Endothelial cell (in vitro differentiated cells): ENCODE data around the gene ZDHHC16. TPM values are rescaled to one million over a fixed set of nuclear protein-coding genes. Genes with fewer than 3 reads are reported as not detected.
A peak's percentile ranks its signal among the peaks of the same experiment; 100 is the strongest.

Experiments used
- DNase-seq: peaks from one replicate; pipeline ENCODE4 v3.0.0; 2021; ENCODE audit warnings: low spot score
- H3K27ac Mint-ChIP-seq: one replicate; pipeline ENCODE4 v1.8.0; 2021; ENCODE audit warnings: mixed read lengths, inconsistent platforms; ENCODE audit not compliant: unreplicated experiment
- H3K27me3 Mint-ChIP-seq: one replicate; pipeline ENCODE4 v1.8.0; 2021; ENCODE audit warnings: mild to moderate bottlenecking, moderate library complexity, mixed read lengths, inconsistent platforms; ENCODE audit not compliant: unreplicated experiment
- H3K36me3 Mint-ChIP-seq: one replicate; pipeline ENCODE4 v1.8.0; 2021; ENCODE audit warnings: mild to moderate bottlenecking, low read depth, mixed read lengths, inconsistent platforms; ENCODE audit not compliant: unreplicated experiment
- H3K4me1 Mint-ChIP-seq: one replicate; pipeline ENCODE4 v1.8.0; 2021; ENCODE audit warnings: mild to moderate bottlenecking, mixed read lengths, inconsistent platforms; ENCODE audit not compliant: unreplicated experiment
- H3K4me3 Mint-ChIP-seq: one replicate; pipeline ENCODE4 v1.8.0; 2021; ENCODE audit warnings: mild to moderate bottlenecking, mixed read lengths, inconsistent platforms; ENCODE audit not compliant: unreplicated experiment
- H3K9me3 Mint-ChIP-seq: one replicate; pipeline ENCODE4 v1.8.0; 2021; ENCODE audit warnings: mixed read lengths, inconsistent platforms; ENCODE audit not compliant: unreplicated experiment
- total RNA-seq: library from RNA; stranded (reverse); fragmentation: NEBNext Ultra II Directional; extraction: Animal tissue kit (Norgen Biotek cat#: 25700); gene quantifications from one replicate; pipeline ENCODE4 v1.2.1, GENCODE V29; 2021; ENCODE audit not compliant: unreplicated experiment
- TF ChIP-seq, protein P1 (sequence below): fragments of 200-600 bp; sonication (generic); IDR thresholded peaks from one replicate; pipeline ENCODE4 v1.5.0; 2021; ENCODE audit warnings: antibody characterized with exemption; ENCODE audit not compliant: unreplicated experiment

The ZDHHC16 gene
- total RNA-seq, 1 donor from 2014 or later = 45.0 TPM

DNA sequence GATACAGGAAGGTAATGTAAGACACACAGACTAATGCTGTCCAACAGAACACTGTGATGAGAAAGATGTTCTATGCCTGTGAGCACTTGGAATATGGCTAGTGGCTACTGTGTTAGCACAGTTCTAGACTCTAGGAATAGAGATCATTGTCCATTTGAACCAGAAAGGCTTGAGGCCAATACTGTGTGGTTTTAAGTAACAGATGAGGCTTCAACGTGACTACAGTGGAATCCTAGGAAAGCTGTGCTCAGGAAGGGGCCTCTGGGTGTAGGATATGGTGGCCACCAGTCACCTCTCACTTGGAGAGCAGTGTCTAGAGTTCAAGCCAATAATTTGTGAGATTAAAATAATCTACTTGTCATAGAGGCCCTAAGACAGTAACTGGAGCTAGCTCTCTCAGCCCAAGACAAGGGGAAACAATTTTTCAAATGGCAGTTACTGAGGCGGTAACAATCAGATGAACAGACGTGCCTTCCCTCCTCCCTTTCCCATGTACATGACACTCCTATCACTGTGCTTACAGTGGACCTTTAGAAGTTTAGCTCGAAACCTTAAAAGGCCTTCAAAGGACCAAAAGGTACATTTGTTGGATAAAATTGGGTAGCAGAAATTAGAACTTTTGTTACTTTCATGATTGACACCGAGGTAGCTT lies 10.2 kb downstream of the ZDHHC16 start:
- Mint-ChIP-seq H3K36me3 (peaks cover 73% of the 10 kb centered on the region), H3K9me3 (no peaks in the 10 kb centered on the region), H3K4me1 (no peaks in the 10 kb centered on the region), H3K27me3 (peaks cover 15% of the 10 kb centered on the region), H3K4me3 (peak overlapping the region; percentile 37), H3K27ac (no peak overlapping the region)
- DNase-seq = no peak
- TF ChIP-seq, protein P1, sequence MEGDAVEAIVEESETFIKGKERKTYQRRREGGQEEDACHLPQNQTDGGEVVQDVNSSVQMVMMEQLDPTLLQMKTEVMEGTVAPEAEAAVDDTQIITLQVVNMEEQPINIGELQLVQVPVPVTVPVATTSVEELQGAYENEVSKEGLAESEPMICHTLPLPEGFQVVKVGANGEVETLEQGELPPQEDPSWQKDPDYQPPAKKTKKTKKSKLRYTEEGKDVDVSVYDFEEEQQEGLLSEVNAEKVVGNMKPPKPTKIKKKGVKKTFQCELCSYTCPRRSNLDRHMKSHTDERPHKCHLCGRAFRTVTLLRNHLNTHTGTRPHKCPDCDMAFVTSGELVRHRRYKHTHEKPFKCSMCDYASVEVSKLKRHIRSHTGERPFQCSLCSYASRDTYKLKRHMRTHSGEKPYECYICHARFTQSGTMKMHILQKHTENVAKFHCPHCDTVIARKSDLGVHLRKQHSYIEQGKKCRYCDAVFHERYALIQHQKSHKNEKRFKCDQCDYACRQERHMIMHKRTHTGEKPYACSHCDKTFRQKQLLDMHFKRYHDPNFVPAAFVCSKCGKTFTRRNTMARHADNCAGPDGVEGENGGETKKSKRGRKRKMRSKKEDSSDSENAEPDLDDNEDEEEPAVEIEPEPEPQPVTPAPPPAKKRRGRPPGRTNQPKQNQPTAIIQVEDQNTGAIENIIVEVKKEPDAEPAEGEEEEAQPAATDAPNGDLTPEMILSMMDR = no peak

DNA sequence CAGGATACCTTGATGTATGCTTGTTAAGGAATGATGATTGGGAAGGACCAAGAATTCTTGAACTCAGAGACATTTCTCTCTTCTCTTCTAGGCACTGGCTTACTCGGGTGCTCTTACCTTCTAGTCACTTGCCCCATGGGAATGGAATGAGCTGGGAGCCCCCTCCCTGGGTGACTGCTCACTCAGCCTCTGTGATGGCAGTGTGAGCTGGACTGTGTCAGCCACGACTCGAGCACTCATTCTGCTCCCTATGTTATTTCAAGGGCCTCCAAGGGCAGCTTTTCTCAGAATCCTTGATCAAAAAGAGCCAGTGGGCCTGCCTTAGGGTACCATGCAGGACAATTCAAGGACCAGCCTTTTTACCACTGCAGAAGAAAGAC lies 10.7 kb downstream of the ZDHHC16 start:
- no peak overlapping the region for H3K27ac Mint-ChIP-seq
- H3K36me3 Mint-ChIP-seq = peaks cover 77% of the 10 kb centered on the region
- no peak for DNase-seq
- H3K4me1 Mint-ChIP-seq = no peaks in the 10 kb centered on the region
- TF ChIP-seq, protein P1 = no peak
- H3K9me3 Mint-ChIP-seq = no peaks in the 10 kb centered on the region
- no peak overlapping the region for H3K4me3 Mint-ChIP-seq
- peaks cover 14% of the 10 kb centered on the region for H3K27me3 Mint-ChIP-seq

DNA sequence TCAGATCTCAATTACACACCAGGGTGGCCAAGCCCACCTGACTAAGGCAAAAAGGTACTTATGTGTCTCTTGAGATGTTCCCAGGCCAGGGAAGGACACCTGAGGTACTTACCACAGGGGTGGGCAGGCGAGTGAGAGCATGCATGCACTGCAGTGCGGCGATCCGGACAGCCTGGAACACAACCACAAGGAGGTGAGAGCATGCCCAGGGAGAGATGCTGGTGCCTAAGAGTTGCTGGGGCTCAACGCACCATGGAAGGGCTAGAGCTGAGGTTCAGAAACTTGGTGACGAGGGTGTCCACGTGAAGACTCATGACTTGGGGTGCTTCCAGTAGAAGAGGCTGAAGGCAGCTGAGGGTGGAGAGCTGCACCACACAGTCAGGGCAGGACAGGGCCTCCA lies 13.1 kb downstream of the ZDHHC16 start:
- Mint-ChIP-seq H3K27me3 (peaks cover 11% of the 10 kb centered on the region), H3K4me1 (no peaks in the 10 kb centered on the region), H3K9me3 (no peaks in the 10 kb centered on the region), H3K27ac (no peak overlapping the region), H3K4me3 (no peak overlapping the region), H3K36me3 (peaks cover 68% of the 10 kb centered on the region)
- no peak for DNase-seq
- TF ChIP-seq, protein P1 = no peak

DNA sequence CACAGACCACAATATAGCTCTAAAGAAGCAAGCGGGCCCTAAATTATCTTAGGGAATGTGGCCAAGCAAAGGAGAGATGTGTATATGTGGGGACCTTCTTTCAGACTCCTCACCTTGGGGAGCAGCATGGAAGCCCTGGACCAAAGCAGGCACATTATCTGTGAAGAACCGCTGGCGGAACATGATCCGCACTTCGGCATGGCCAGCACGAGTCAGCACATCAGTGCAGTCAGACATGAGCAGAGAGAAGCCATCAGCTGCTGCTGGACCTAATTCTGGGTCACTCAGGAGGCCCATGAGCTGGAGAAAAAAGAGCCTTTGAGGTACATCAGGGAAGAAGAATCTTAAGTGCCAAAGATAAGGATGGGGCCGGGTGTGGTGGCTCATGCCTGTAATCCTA lies 14.0 kb downstream of the ZDHHC16 start:
- H3K27ac Mint-ChIP-seq = peak overlapping the region; percentile 48
- peaks cover 7% of the 10 kb centered on the region for H3K27me3 Mint-ChIP-seq
- H3K36me3 Mint-ChIP-seq = peaks cover 64% of the 10 kb centered on the region
- H3K4me1 Mint-ChIP-seq = no peaks in the 10 kb centered on the region
- DNase-seq = no peak
- H3K4me3 Mint-ChIP-seq = no peak overlapping the region
- TF ChIP-seq, protein P1 = no peak
- no peaks in the 10 kb centered on the region for H3K9me3 Mint-ChIP-seq

DNA sequence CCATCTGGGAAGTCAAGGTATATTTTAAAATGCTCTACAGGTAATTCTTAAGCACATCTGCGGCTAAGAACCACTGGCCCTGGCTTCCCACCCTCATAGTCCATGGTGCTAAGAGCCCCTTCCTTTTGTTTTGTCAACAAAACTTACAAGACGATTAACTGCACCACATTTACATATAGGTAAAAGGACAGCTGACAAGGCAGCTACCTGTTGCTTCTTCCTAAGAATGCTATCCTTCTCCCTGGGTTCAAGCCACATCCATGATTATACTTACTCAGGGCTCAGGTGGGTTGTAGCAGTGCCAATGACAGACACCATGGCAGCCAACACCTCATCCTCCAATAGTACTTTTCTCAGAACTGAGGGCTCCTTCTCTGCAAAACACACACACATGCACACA lies 16.3 kb downstream of the ZDHHC16 start:
- Mint-ChIP-seq H3K27me3 (peaks cover 6% of the 10 kb centered on the region), H3K27ac (no peak overlapping the region), H3K4me1 (no peaks in the 10 kb centered on the region), H3K4me3 (no peak overlapping the region), H3K36me3 (peaks cover 64% of the 10 kb centered on the region), H3K9me3 (no peaks in the 10 kb centered on the region)
- TF ChIP-seq, protein P1 = no peak
- DNase-seq = no peak
